GM18951 (cell line): ENCODE data around the gene RRAD.

ENCODE experiments used
- POLR2A ChIP-seq: IDR thresholded peaks from 4 replicates; pipeline ENCODE4 v1.6.1; 2011; ENCODE audit warnings: mild to moderate bottlenecking; ENCODE audit not compliant: insufficient read length, insufficient read depth; ENCODE audit errors: extremely low read depth
- in situ Hi-C: fragments of 300-500 bp; cut with MboI; formaldehyde crosslinking; loops from one replicate; pipeline ENCODE4 v1.12.0; 2022; ENCODE audit warnings: low sequenced_read_pairs, mixed read lengths, inconsistent platforms; ENCODE audit not compliant: unreplicated experiment

Gene RRAD

GRCh38 chr16:66959704-66960161 lies 34.4 kb upstream of the RRAD start:
- in situ Hi-C loops = loop anchor here (25.0 kb wide), 1 partner anchor 453 kb away; the partner anchor contains the start of gene ZDHHC1
- no peak for TF ChIP-seq POLR2A

- in situ Hi-C loops = loop anchor here (25.0 kb wide), 1 partner anchor 453 kb away; the partner anchor contains the start of gene ZDHHC1
- TF ChIP-seq POLR2A = no peak
Observed at GRCh38 chr16:66958857-66959703, 33.7 kb upstream of the RRAD start.

- in situ Hi-C loops = loop anchor here (25.0 kb wide), 1 partner anchor 456 kb away; the partner anchor contains the start of gene ZDHHC1
Observed at GRCh38 chr16:66956154-66956457, 30.8 kb upstream of the RRAD start.

GRCh38 chr16:66955363-66956153 lies 30.2 kb upstream of the RRAD start:
- in situ Hi-C loops = loop anchor here (25.0 kb wide), 1 partner anchor 457 kb away; the partner anchor contains the start of gene ZDHHC1

- TF ChIP-seq POLR2A = no peak
- in situ Hi-C loops = loop anchor here (25.0 kb wide), 1 partner anchor 458 kb away; the partner anchor contains the start of gene ZDHHC1
Observed at GRCh38 chr16:66954097-66954659, 28.8 kb upstream of the RRAD start.

- no peak for TF ChIP-seq POLR2A
- in situ Hi-C loops = loop anchor here (25.0 kb wide), 1 partner anchor 459 kb away; the partner anchor contains the start of gene ZDHHC1
Observed at GRCh38 chr16:66953462-66954096, 28.2 kb upstream of the RRAD start.

- in situ Hi-C loops = loop anchor here (25.0 kb wide), 1 partner anchor 460 kb away; the partner anchor contains the start of gene ZDHHC1
- TF ChIP-seq POLR2A = no peak
Observed at GRCh38 chr16:66952430-66953110, 27.2 kb upstream of the RRAD start.

- TF ChIP-seq POLR2A = no peak
- in situ Hi-C loops = loop anchor here (25.0 kb wide), 1 partner anchor 461 kb away; the partner anchor contains the start of gene ZDHHC1
Observed at GRCh38 chr16:66950971-66951790, 25.8 kb upstream of the RRAD start.

- in situ Hi-C loops = loop anchor here (25.0 kb wide), 1 partner anchor 462 kb away; the partner anchor contains the start of gene ZDHHC1
- no peak for TF ChIP-seq POLR2A
Observed at GRCh38 chr16:66950437-66950836, 25.1 kb upstream of the RRAD start.

GRCh38 chr16:66949472-66949871 lies 24.1 kb upstream of the RRAD start:
- no peak for TF ChIP-seq POLR2A
- in situ Hi-C loops = no loop called here

- no peak for TF ChIP-seq POLR2A
- in situ Hi-C loops = no loop called here
Observed at GRCh38 chr16:66948837-66949225, 23.5 kb upstream of the RRAD start.
